SJSA1 (cell line): Measurements from ENCODE around the gene NFE2L1. TPM values are rescaled to one million over a fixed set of nuclear protein-coding genes. Genes with fewer than 3 reads are reported as not detected.
"Not testable (repeated sequence)": the region's sequence is repeated elsewhere in the genome, so short reads cannot be mapped to it uniquely, and the experiment has no call there.

Experiments used
- DNase-seq, 2 experiments: peaks; one replicate each; pipeline ENCODE4 v3.0.0-alpha.2; 2015 to 2020; ENCODE audit warnings: low spot score in 2 of 2, low read depth in 1 of 2
- H3K27ac ChIP-seq: fragments of 250-450 bp; sonication (Bioruptor Pico); 2 replicates; pipeline ENCODE4 v1.5.1; 2020; ENCODE audit warnings: mild to moderate bottlenecking, moderate library complexity
- H3K27me3 ChIP-seq: fragments of 250-450 bp; sonication (Bioruptor Pico); replicated peaks from 2 replicates; pipeline ENCODE4 v1.5.1; 2020; ENCODE audit warnings: mild to moderate bottlenecking, moderate library complexity
- H3K36me3 ChIP-seq: fragments of 250-450 bp; sonication (Bioruptor Pico); 2 replicates; pipeline ENCODE4 v1.5.1; 2020; ENCODE audit warnings: mild to moderate bottlenecking
- H3K4me1 ChIP-seq: fragments of 250-450 bp; sonication (Bioruptor Pico); replicated peaks from 2 replicates; pipeline ENCODE4 v1.6.1; 2021; ENCODE audit warnings: mild to moderate bottlenecking
- H3K4me3 ChIP-seq: fragments of 250-450 bp; sonication (Bioruptor Pico); 2 replicates; pipeline ENCODE4 v1.5.1; 2020; ENCODE audit warnings: mild to moderate bottlenecking
- H3K9me3 ChIP-seq: fragments of 250-450 bp; sonication (Bioruptor Pico); replicated peaks from 2 replicates; pipeline ENCODE4 v1.5.1; 2020; ENCODE audit warnings: mild to moderate bottlenecking
- total RNA-seq: library from RNA; depleted of rRNA; stranded (reverse); fragments of >200 nt; shearing (Covaris generic); gene quantifications from 2 replicates; pipeline ENCODE4 v1.2.3, GENCODE V29; 2014

Gene NFE2L1
- total RNA-seq, 1 experiment from 2014 or later: 61.8 TPM

DNA sequence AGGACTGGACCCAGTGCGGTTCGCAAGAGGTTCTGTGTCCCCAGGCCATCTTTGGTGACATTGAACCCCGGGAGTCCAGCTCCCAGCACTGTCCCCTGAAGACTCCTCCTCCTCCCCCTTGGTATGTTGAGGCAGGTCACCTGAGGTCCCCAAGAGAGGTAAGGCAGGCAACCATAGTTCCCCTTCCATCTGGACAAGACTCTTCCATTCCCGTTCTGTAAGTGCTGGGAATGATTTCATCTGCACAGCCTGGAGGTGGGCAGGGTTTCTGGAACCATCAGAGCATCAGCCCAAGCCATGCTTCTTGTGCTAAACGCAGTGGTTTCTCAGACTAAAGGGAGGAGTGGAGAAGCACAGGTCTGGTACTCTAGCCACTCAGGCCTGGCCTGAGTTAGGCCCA, 35.5 kb upstream of the NFE2L1 start:
- no peak for DNase-seq
- Histone ChIP-seq H3K4me3 (no peak overlapping the region), H3K27ac (no peak overlapping the region), H3K9me3 (no peaks in the 10 kb centered on the region), H3K36me3 (no peaks in the 10 kb centered on the region), H3K27me3 (no peaks in the 10 kb centered on the region), H3K4me1 (peaks cover 18% of the 10 kb centered on the region)

DNA sequence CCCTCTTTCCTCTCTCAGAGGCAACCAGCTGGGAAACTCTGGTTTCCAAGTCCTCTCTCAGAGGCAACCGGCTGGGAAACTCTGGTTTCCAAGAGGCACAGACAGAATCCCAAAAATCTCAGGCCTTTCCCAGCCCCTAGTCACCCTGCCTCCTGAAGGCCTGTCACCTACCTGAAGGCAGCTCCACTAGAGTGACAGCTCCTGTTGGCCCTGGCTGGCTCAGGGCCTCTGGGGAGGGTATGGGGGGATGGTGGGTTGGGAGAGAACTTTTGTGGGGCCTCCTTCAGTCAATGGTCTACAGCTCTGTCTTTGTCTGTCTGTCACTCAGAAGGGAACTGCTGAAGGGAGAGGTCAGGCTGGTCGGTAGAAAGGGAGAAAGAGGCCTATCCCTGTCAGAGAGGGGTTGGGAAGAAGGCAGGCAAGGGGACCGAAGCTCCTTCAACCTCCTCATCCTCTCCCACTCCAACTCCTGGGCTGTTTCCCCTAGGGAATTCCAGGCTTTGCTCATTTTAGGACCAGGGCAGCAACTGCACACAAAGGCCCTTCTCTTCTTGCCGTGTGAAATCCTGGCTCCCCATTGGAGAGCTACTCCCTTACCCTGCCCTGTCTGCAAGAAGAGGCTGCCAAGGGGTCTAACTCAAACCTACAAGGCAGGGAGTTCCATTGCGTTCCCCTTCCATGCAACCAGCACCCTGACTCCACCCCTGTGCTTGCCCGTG, 34.1 kb upstream of the NFE2L1 start:
- no peak overlapping the region for H3K27ac ChIP-seq
- DNase-seq: no peak

GRCh38 chr17:48014595-48015111, 33.5 kb upstream of the NFE2L1 start:
- H3K27me3 ChIP-seq: no peaks in the 10 kb centered on the region
- H3K4me3 ChIP-seq: no peak overlapping the region
- no peaks in the 10 kb centered on the region for H3K36me3 ChIP-seq
- peaks cover 14% of the 10 kb centered on the region for H3K4me1 ChIP-seq
- no peak for DNase-seq
- no peaks in the 10 kb centered on the region for H3K9me3 ChIP-seq
- H3K27ac ChIP-seq: no peak overlapping the region

More for the DNA sequence above, 34.1 kb upstream of the NFE2L1 start:
- H3K9me3 ChIP-seq: no peaks in the 10 kb centered on the region
- H3K27me3 ChIP-seq: no peaks in the 10 kb centered on the region
- H3K4me1 ChIP-seq: peaks cover 14% of the 10 kb centered on the region
- H3K36me3 ChIP-seq: no peaks in the 10 kb centered on the region
- H3K4me3 ChIP-seq: no peak overlapping the region

DNA sequence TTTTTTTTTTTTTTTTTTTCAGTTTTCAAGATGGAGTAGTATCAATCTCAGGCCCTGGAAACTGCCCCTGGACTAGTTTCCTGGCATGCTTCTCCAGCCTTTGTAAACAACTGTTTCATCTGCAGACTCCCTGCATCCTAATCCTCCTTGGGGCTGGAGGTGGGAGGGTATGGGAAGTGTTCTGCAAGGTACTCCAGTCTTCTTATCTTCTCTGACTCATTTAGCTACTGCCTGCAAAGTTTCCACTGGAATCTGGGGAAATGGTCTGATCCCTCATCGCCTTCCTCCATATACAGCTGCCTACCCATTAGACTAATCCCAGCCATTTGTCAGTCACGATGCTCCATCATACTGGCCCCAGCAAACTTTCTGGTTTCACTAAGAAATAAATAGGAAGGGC, 32.0 kb upstream of the NFE2L1 start:
- Histone ChIP-seq H3K4me1 (peaks cover 14% of the 10 kb centered on the region), H3K36me3 (no peaks in the 10 kb centered on the region)

DNA sequence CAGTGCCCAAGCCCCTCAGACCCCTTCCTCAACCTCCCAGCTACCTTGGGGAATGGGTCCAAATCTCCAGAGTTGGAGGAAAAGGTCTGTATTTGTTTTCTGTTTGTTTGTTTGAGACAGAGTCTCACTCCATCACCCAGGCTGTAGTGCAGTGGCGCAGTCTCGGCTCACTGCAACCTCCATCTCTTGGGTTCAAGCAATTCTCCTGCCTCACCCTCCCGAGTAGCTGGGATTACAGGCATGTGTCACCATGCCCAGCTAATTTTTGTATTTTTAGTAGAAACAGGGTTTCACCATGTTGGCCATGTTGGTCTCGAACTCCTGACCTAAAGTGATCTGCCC, 30.4 kb upstream of the NFE2L1 start:
- not testable (repeated sequence) for H3K27me3 ChIP-seq, H3K27ac ChIP-seq, H3K9me3 ChIP-seq, H3K4me1 ChIP-seq, H3K36me3 ChIP-seq, H3K4me3 ChIP-seq, DNase-seq

More for the DNA sequence above, 32.0 kb upstream of the NFE2L1 start:
- DNase-seq: no peak
- Histone ChIP-seq H3K4me3 (no peak overlapping the region), H3K27me3 (no peaks in the 10 kb centered on the region), H3K27ac (no peak overlapping the region), H3K9me3 (no peaks in the 10 kb centered on the region)

DNA sequence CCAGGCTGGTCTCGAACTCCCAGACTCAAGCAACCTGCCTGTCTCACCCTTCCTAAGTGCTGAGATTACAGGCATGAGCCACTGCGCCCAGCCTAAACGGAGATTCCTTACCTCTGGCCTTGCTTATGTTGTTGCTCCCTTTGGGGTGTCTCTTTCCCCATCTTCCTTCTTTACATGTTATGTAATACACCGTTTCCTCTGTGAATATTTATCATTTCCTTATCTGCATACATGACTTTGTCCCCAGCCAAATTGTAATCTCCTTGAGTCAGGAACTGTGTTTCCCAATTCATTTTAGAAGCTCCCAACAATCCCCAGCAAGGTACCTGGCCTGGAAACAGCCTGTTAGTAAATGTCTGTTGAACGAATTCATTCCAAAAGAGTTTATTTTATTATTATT, 26.2 kb upstream of the NFE2L1 start:
- peaks cover 39% of the 10 kb centered on the region for H3K4me1 ChIP-seq
- H3K27me3 ChIP-seq: no peaks in the 10 kb centered on the region
- no peaks in the 10 kb centered on the region for H3K36me3 ChIP-seq
- no peaks in the 10 kb centered on the region for H3K9me3 ChIP-seq
- no peak overlapping the region for H3K27ac ChIP-seq
- H3K4me3 ChIP-seq: no peak overlapping the region
- DNase-seq: no peak

GRCh38 chr17:48022901-48023300, 25.3 kb upstream of the NFE2L1 start:
- H3K27ac ChIP-seq: no peak overlapping the region
- H3K27me3 ChIP-seq: no peaks in the 10 kb centered on the region
- H3K9me3 ChIP-seq: no peaks in the 10 kb centered on the region
- peaks cover 39% of the 10 kb centered on the region for H3K4me1 ChIP-seq
- H3K36me3 ChIP-seq: no peaks in the 10 kb centered on the region
- DNase-seq: no peak
- no peak overlapping the region for H3K4me3 ChIP-seq

- peak overlapping the region; percentile 35 for H3K4me3 ChIP-seq
- DNase-seq: peak; percentile 77 to 87
- H3K27me3 ChIP-seq: no peaks in the 10 kb centered on the region
- H3K4me1 ChIP-seq: peaks cover 39% of the 10 kb centered on the region
- no peaks in the 10 kb centered on the region for H3K36me3 ChIP-seq
- no peaks in the 10 kb centered on the region for H3K9me3 ChIP-seq
- H3K27ac ChIP-seq: peak overlapping the region; percentile 81
These were observed 24.6 kb upstream of the NFE2L1 start for GRCh38 chr17:48023400-48024148.

DNA sequence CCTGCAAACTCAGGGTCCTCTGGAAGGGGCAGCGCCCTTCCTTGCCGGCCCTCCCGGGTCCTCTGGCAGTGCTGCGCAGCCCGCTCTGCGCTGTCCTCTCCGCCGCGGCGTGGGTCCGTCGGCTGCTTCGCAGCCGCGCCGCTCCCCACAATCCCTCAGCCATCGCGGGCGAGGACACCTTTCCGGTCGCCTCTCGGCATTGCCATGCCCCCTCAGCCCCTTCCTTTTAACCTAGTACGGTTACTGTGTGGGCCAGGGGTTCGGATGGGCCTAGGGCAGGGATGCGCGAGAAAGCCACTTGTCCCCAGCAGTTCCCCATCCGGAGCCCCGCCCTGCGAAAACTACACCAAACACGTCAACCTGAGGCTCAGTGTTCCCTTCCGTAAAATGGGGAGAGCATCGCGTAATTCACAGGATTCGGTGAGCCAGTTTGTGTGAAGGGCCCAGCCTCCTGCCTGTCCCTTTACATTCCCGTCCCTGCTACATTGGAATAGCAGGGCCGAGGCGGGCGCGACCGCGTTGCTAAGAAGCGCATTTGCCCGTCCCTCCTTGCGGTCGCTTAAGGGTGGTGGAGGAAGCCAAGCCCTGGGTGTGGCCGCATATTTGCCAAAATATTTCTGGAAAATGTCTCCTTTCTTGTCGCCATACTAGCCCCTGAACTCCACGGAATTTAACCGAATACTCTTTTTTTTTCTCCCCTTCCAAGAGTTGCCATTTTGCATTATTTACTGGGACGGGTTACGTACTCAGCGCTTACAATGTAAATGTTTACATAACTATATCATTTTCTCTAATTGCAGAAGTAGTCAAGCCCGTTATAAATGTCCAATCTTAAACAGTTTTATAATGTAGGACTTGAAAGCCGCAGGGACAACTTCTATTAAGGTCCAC, 23.8 kb upstream of the NFE2L1 start:
- no peaks in the 10 kb centered on the region for H3K27me3 ChIP-seq
- peak in 1 of 2 experiments; percentile 86 for DNase-seq
- H3K27ac ChIP-seq: peak overlapping the region; percentile 81
- H3K4me1 ChIP-seq: peaks cover 39% of the 10 kb centered on the region
- no peaks in the 10 kb centered on the region for H3K36me3 ChIP-seq
- H3K9me3 ChIP-seq: no peaks in the 10 kb centered on the region
- H3K4me3 ChIP-seq: peak overlapping the region; percentile 35

GRCh38 chr17:48025040-48025903, 22.9 kb upstream of the NFE2L1 start:
- Histone ChIP-seq H3K27ac (peak overlapping the region; percentile 81), H3K27me3 (no peaks in the 10 kb centered on the region), H3K4me3 (peak overlapping the region; percentile 35), H3K36me3 (no peaks in the 10 kb centered on the region), H3K4me1 (peaks cover 39% of the 10 kb centered on the region), H3K9me3 (no peaks in the 10 kb centered on the region)
- peak; percentile 95 to 100 for DNase-seq

GRCh38 chr17:48025904-48026501, 22.2 kb upstream of the NFE2L1 start:
- Histone ChIP-seq H3K4me3 (peak overlapping the region; percentile 35), H3K27me3 (no peaks in the 10 kb centered on the region), H3K9me3 (no peaks in the 10 kb centered on the region), H3K36me3 (no peaks in the 10 kb centered on the region), H3K4me1 (peaks cover 39% of the 10 kb centered on the region), H3K27ac (no peak overlapping the region)
- peak in 1 of 2 experiments; percentile 42 for DNase-seq

GRCh38 chr17:48026502-48027321, 21.4 kb upstream of the NFE2L1 start:
- Histone ChIP-seq H3K4me3 (no peak overlapping the region), H3K4me1 (peaks cover 39% of the 10 kb centered on the region), H3K9me3 (no peaks in the 10 kb centered on the region), H3K27ac (no peak overlapping the region), H3K36me3 (no peaks in the 10 kb centered on the region), H3K27me3 (no peaks in the 10 kb centered on the region)
- DNase-seq: peak; percentile 78 to 95
